Fibroblast of the aortic adventitia (primary cell): ENCODE results near the gene FOXD4. TPM values are rescaled to one million over a fixed set of nuclear protein-coding genes. Genes with fewer than 3 reads are reported as not detected.
"Not testable (repeated sequence)": the region's sequence is repeated elsewhere in the genome, so short reads cannot be mapped to it uniquely, and the experiment has no call there.

ENCODE experiments used
- DNase-seq: peaks from one replicate; pipeline ENCODE4 v3.0.0-alpha.2; 2010; ENCODE audit warnings: low read depth
- H3K4me3 ChIP-seq: 2 replicates; pipeline ENCODE4 v1.5.1; 2011; ENCODE audit warnings: low read depth, mild to moderate bottlenecking, control low read depth, low read length, moderate library complexity
- total RNA-seq: library from RNA; depleted of rRNA; stranded (reverse); fragments of >200 nt; gene quantifications from 2 replicates; pipeline ENCODE4 v1.2.3, GENCODE V29; 2012; ENCODE audit warnings: low replicate concordance

FOXD4 gene
- total RNA-seq, 1 donor = 0.27 TPM

GRCh38 chr9:98775-99174 lies 19.4 kb downstream of the FOXD4 start:
- DNase-seq, H3K4me3 ChIP-seq: not testable (repeated sequence)

- DNase-seq, H3K4me3 ChIP-seq: not testable (repeated sequence)
Measured at GRCh38 chr9:94992-95391, 23.2 kb downstream of the FOXD4 start.

GRCh38 chr9:94323-94722 lies 23.9 kb downstream of the FOXD4 start:
- DNase-seq, H3K4me3 ChIP-seq: not testable (repeated sequence)

- H3K4me3 ChIP-seq, DNase-seq: not testable (repeated sequence)
Measured at GRCh38 chr9:93909-94308, 24.3 kb downstream of the FOXD4 start.

- DNase-seq, H3K4me3 ChIP-seq: not testable (repeated sequence)
Measured at GRCh38 chr9:90851-91250, 27.4 kb downstream of the FOXD4 start.

- DNase-seq, H3K4me3 ChIP-seq: not testable (repeated sequence)
Measured at GRCh38 chr9:88396-89037, 29.7 kb downstream of the FOXD4 start.

GRCh38 chr9:87860-88259 lies 30.4 kb downstream of the FOXD4 start:
- H3K4me3 ChIP-seq, DNase-seq: not testable (repeated sequence)

GRCh38 chr9:87105-87504 lies 31.1 kb downstream of the FOXD4 start:
- H3K4me3 ChIP-seq, DNase-seq: not testable (repeated sequence)

GRCh38 chr9:86697-87096 lies 31.5 kb downstream of the FOXD4 start:
- DNase-seq, H3K4me3 ChIP-seq: not testable (repeated sequence)

- H3K4me3 ChIP-seq, DNase-seq: not testable (repeated sequence)
Measured at GRCh38 chr9:82932-83689, 35.1 kb downstream of the FOXD4 start.

- DNase-seq = not testable (repeated sequence)
Measured at GRCh38 chr9:78333-78732, 39.9 kb downstream of the FOXD4 start.

GRCh38 chr9:76389-76788 lies 41.8 kb downstream of the FOXD4 start:
- not testable (repeated sequence) for H3K4me3 ChIP-seq, DNase-seq

More at GRCh38 chr9:78333-78732, 39.9 kb downstream of the FOXD4 start:
- not testable (repeated sequence) for H3K4me3 ChIP-seq

GRCh38 chr9:73900-74525 lies 44.2 kb downstream of the FOXD4 start:
- H3K4me3 ChIP-seq = peak overlapping the region; percentile 56
- DNase-seq = not testable (repeated sequence)

GRCh38 chr9:73076-73899 lies 44.9 kb downstream of the FOXD4 start:
- DNase-seq = peak; percentile 25
- peak overlapping the region; percentile 56 for H3K4me3 ChIP-seq

Other genes with a start within 250 kb of the FOXD4 start
- 2.2 and 5.2 TPM in 2 replicates for gene WASHC1, start 89.0 kb downstream of the FOXD4 start, total RNA-seq
- 32.5 and 39.2 TPM in 2 replicates for gene ZNG1A, start 60.6 kb upstream of the FOXD4 start, total RNA-seq
- 0.08 and 0.18 TPM in 2 replicates for gene DOCK8, start 96.4 kb upstream of the FOXD4 start, total RNA-seq